HL-60 (cell line): ENCODE results near the gene SAP30.

Source experiments
- DNase-seq, 2 experiments: peaks; one replicate each; pipeline ENCODE4 v3.0.0-alpha.2; 2010 to 2020; ENCODE audit warnings: low read depth in 1 of 2, low spot score in 1 of 2
- H3K27ac ChIP-seq: fragments of 250-450 bp; sonication (Bioruptor Pico); replicated peaks from 2 replicates; pipeline ENCODE4 v1.5.1; 2020; ENCODE audit warnings: mild to moderate bottlenecking, moderate library complexity
- H3K27me3 ChIP-seq: fragments of 250-450 bp; sonication (Bioruptor Pico); 2 replicates; pipeline ENCODE4 v1.5.1; 2021; ENCODE audit warnings: mild to moderate bottlenecking, moderate library complexity; ENCODE audit not compliant: insufficient read depth, poor library complexity, severe bottlenecking
- H3K4me3 ChIP-seq: replicated peaks from 2 replicates; pipeline ENCODE4 v1.5.1; 2011; ENCODE audit warnings: mild to moderate bottlenecking, control low read depth, low read length; ENCODE audit not compliant: insufficient read depth
- CTCF ChIP-seq: IDR thresholded peaks from one replicate; pipeline ENCODE4 v1.5.1; 2011; ENCODE audit warnings: low read length, control low read depth, inconsistent platforms; ENCODE audit not compliant: insufficient read depth
- GABPA ChIP-seq: IDR thresholded peaks from 2 replicates; pipeline ENCODE4 v1.6.1; 2012; ENCODE audit warnings: low read depth
- POLR2AphosphoS5 ChIP-seq: IDR thresholded peaks from 2 replicates; pipeline ENCODE4 v1.6.1; 2012; ENCODE audit warnings: low read depth
- SPI1 ChIP-seq: IDR thresholded peaks from 2 replicates; pipeline ENCODE4 v1.6.1; 2012; ENCODE audit warnings: low read depth, mild to moderate bottlenecking, borderline replicate concordance
- long read RNA-seq: library from polyadenylated mRNA; unstranded; transcript quantifications from one replicate; pipeline ENCODE4 v2.0.0, GENCODE V29; 2020
- TF ChIP-seq, protein P1 (sequence below): IDR thresholded peaks from 2 replicates; pipeline ENCODE4 v1.6.1; 2012; ENCODE audit warnings: low read depth; ENCODE audit not compliant: insufficient replicate concordance

Gene SAP30, protein sequence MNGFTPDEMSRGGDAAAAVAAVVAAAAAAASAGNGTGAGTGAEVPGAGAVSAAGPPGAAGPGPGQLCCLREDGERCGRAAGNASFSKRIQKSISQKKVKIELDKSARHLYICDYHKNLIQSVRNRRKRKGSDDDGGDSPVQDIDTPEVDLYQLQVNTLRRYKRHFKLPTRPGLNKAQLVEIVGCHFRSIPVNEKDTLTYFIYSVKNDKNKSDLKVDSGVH
- long read RNA-seq, result 0 reads

GRCh38 chr4:173370477-173371291 is at the start of gene SAP30:
TSS of gene SAP30 (plus strand) at chr4:173370954. CDS start at chr4:173371183, 229 bp downstream.
- Histone ChIP-seq H3K27me3 (no peaks in the 10 kb centered on the region), H3K4me3 (peak within 1 kb of the TSS; percentile 94), H3K27ac (peak within 1 kb of the TSS; percentile 81)
- DNase-seq, result peak; percentile 89 to 98
- TF ChIP-seq CTCF (no peak), GABPA (0 out of 2 replicates have a peak, but pooled peaks have one; percentile 8), POLR2AphosphoS5 (peak; percentile 76), SPI1 (0 out of 2 replicates have a peak, but pooled peaks have one; percentile 18)
- TF ChIP-seq, protein P1, sequence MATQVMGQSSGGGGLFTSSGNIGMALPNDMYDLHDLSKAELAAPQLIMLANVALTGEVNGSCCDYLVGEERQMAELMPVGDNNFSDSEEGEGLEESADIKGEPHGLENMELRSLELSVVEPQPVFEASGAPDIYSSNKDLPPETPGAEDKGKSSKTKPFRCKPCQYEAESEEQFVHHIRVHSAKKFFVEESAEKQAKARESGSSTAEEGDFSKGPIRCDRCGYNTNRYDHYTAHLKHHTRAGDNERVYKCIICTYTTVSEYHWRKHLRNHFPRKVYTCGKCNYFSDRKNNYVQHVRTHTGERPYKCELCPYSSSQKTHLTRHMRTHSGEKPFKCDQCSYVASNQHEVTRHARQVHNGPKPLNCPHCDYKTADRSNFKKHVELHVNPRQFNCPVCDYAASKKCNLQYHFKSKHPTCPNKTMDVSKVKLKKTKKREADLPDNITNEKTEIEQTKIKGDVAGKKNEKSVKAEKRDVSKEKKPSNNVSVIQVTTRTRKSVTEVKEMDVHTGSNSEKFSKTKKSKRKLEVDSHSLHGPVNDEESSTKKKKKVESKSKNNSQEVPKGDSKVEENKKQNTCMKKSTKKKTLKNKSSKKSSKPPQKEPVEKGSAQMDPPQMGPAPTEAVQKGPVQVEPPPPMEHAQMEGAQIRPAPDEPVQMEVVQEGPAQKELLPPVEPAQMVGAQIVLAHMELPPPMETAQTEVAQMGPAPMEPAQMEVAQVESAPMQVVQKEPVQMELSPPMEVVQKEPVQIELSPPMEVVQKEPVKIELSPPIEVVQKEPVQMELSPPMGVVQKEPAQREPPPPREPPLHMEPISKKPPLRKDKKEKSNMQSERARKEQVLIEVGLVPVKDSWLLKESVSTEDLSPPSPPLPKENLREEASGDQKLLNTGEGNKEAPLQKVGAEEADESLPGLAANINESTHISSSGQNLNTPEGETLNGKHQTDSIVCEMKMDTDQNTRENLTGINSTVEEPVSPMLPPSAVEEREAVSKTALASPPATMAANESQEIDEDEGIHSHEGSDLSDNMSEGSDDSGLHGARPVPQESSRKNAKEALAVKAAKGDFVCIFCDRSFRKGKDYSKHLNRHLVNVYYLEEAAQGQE, result peak; percentile 86

GRCh38 chr4:173325007-173325736 is 45.6 kb upstream of the SAP30 start:
- TF ChIP-seq GABPA, result no peak
- peak; percentile 43 for TF ChIP-seq POLR2AphosphoS5
- TF ChIP-seq SPI1, result no peak
- no peak for TF ChIP-seq CTCF
- TF ChIP-seq, protein P1, result no peak
- Histone ChIP-seq H3K27me3 (no peaks in the 10 kb centered on the region), H3K4me3 (no peak overlapping the region), H3K27ac (no peak overlapping the region)
- no peak for DNase-seq

GRCh38 chr4:173328236-173328901 is 42.4 kb upstream of the SAP30 start:
- H3K27ac ChIP-seq, result no peak overlapping the region
- no peaks in the 10 kb centered on the region for H3K27me3 ChIP-seq
- DNase-seq, result no peak

More at GRCh38 chr4:173328236-173328901, 42.4 kb upstream of the SAP30 start:
- H3K4me3 ChIP-seq, result no peak overlapping the region
- TF ChIP-seq SPI1 (no peak), GABPA (no peak), POLR2AphosphoS5 (no peak), CTCF (no peak)
- TF ChIP-seq, protein P1, result no peak
